Right ventricle myocardium inferior (tissue), 1 donor: ENCODE results near the gene ZNF511. TPM values are rescaled to one million over a fixed set of nuclear protein-coding genes. Genes with fewer than 3 reads are reported as not detected.
A peak's percentile ranks its signal among the peaks of the same experiment; 100 is the strongest.
"Not testable (repeated sequence)": the region's sequence is repeated elsewhere in the genome, so short reads cannot be mapped to it uniquely, and the experiment has no call there.

Experiments used
- ATAC-seq: fragments of 200-7000 bp; cut with Tn5 transposase; one replicate; pipeline ENCODE4 v1.9.1; 2020; ENCODE audit warnings: mild to moderate bottlenecking, moderate library complexity
- DNase-seq: peaks from one replicate; pipeline ENCODE4 v3.0.0; 2021; ENCODE audit errors: missing footprints
- intact Hi-C: fragments of 100-400 bp; cut with DNase I; formaldehyde crosslinking; loops from one replicate; pipeline ENCODE4 v1.11.0; 2022
- total RNA-seq: library from RNA; stranded (reverse); fragmentation: NEBNext Ultra II Directional; extraction: Animal tissue kit (Norgen Biotek cat#: 25700); gene quantifications from one replicate; pipeline ENCODE4 v1.2.1, GENCODE V29; 2021
- donor health status: DM: no; HTN: yes; CAD: no; lungs with severe emphysema.

Gene ZNF511
- total RNA-seq, 1 donor from 2014 or later, result 39.4 TPM

- intact Hi-C loops, result loop anchor here (5.0 kb wide), 1 partner anchor 47 kb away; no protein-coding TSS in a partner anchor
- DNase-seq (peak; percentile 97), ATAC-seq (peak; percentile 97)
Observed at GRCh38 chr10:133309100-133309719, 496 bp downstream of the ZNF511 start.

GRCh38 chr10:133309720-133310398 is 1.1 kb downstream of the ZNF511 start:
- intact Hi-C loops, result loop anchor here (5.0 kb wide), 1 partner anchor 48 kb away; no protein-coding TSS in a partner anchor
- no peak for ATAC-seq
- no peak for DNase-seq

- intact Hi-C loops, result no loop called here
- DNase-seq, result no peak
- no peak for ATAC-seq
Observed at GRCh38 chr10:133310399-133310755, 1.7 kb downstream of the ZNF511 start.

DNA sequence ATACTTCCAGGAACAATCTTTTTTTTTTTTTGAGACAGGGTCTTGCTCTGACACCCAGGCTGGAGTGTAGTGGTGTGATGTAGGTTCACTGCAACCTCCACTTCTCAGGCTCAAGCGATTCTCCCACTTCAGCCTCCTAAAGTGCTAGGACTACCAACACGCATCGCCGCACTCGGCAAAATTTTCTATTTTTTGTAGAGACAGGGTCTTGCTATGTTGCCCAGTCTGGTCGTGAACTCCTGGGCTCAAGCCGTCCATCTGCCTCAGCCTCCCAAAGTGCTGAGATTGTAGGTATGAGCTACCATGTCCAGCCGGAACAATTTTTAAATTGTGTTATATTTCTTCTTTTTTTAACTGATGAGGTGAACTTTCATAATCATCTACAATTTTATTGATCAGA is 2.1 kb downstream of the ZNF511 start:
- ATAC-seq, result no peak
- intact Hi-C loops, result no loop called here

GRCh38 chr10:133311570-133311969 is 2.9 kb downstream of the ZNF511 start:
- intact Hi-C loops, result no loop called here
- ATAC-seq (no peak), DNase-seq (no peak)

More for the DNA sequence above, 2.1 kb downstream of the ZNF511 start:
- DNase-seq, result no peak

GRCh38 chr10:133312016-133312768 is 3.5 kb downstream of the ZNF511 start:
- DNase-seq, result no peak
- no peak for ATAC-seq

DNA sequence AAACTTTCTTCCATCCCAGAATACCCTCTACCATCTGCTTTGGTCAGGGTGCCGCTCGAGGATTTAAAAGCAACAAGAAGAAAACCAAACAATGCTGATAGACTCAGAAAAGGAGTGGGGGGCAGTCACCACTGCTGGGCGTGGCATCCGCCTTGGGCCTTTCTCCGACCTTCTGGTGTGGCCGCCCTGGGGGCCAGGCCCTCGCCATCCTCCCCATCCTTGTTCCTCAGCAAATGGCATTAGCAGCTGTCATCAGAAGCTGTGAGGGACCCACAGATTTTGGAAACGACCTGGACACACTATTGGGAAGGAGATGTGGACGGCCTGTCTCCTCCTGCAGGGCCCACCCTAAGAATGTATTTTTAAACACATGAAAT is 4.0 kb downstream of the ZNF511 start:
- intact Hi-C loops, result no loop called here
- DNase-seq, result no peak
- no peak for ATAC-seq

More at GRCh38 chr10:133312016-133312768, 3.5 kb downstream of the ZNF511 start:
- intact Hi-C loops, result no loop called here

DNA sequence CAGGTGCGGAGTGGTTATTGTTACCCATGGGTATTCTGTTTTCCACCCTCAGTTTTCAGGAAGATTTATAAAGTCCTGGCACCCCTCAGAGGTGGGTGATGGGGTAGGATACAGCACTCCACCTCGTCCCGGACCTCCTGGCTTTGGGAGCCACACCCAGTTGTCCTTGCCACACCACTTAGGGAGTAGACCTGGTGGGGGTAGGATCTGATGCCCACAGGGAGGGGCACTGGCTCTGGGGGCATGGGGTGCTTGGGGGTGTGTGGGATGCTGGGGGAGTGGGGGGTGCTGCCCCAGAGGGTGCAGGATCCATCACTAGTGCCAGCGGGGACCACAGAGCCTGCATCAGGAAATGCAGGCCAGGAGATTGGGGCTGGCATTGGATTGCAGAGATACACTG is 4.5 kb downstream of the ZNF511 start:
- intact Hi-C loops, result no loop called here
- DNase-seq (no peak), ATAC-seq (no peak)

DNA sequence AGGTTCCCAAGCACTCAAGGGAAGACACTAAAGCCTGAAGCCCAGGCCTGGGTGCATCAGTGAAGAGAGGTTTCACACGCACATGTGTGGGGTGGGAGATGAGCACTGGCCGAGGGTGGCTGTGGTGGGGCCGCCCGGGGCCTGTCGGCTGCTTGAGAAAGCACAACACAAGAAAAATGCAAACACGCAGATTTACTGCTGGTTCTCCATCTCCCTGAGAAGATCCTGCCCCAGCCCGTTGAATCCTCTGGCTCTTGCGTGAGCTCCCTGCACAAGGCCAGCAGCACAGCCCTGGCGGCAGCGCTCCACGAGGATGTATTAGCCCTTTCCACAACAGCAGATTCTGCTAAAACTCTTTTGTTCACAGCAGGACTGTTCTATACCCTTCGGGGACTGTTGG is 6.2 kb downstream of the ZNF511 start:
- ATAC-seq (no peak), DNase-seq (no peak)
- intact Hi-C loops, result no loop called here

- intact Hi-C loops, result no loop called here
- DNase-seq (no peak), ATAC-seq (no peak)
Observed at GRCh38 chr10:133315847-133316246, 7.1 kb downstream of the ZNF511 start.

- DNase-seq (no peak), ATAC-seq (no peak)
- intact Hi-C loops, result no loop called here
Observed at GRCh38 chr10:133316266-133316665, 7.6 kb downstream of the ZNF511 start.

DNA sequence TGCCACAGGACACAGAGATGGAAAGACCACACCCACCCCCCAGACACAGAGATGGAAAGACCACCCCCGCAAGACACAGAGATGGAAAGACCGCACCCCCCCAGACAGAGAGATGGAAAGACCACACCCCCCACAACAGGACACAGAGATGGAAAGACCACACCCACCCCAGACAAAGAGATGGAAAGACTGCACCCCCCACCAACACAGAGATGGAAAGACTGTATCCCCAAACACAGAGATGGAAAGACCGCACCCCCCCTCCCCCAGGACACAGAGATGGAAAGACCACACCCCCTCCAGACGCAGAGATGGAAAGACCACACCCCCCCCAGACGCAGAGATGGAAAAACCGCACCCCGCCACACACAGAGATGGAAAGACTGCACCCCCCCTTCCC is 8.0 kb downstream of the ZNF511 start:
- ATAC-seq (no peak), DNase-seq (no peak)
- intact Hi-C loops, result no loop called here

- intact Hi-C loops, result no loop called here
- DNase-seq, result peak; percentile 80
- ATAC-seq, result peak; percentile 88
Observed at GRCh38 chr10:133318494-133319127, 9.9 kb downstream of the ZNF511 start.

DNA sequence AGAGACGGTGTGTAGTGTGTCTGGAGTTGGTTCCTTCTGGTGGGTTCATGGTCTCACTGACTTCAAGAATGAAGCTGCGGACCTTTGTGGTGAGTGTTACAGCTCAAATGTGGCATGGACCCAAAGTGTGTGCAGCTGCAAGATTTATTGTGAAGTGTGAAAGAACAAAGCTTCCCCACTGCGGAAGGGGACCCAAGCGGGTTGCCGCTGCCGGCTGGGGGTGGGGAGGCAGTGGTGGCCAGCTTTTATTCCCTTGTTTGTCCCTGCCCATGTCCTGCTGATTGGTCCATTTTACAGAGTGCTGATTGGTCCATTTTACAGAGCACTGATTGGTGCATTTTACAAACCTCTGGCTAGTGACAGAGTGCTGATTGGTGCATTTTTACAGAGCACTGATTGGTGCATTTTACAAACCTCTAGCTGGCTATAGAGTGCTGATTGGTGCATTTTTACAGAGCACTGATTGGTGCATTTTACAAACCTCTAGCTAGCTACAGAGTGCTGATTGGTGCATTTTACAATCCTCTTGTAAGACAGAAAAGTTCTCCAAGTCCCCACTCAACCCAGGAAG is 12.2 kb downstream of the ZNF511 start:
- DNase-seq, ATAC-seq: not testable (repeated sequence)
- intact Hi-C loops, result loop anchor here (10.0 kb wide), 1 partner anchor 486 kb away; no protein-coding TSS in a partner anchor

DNA sequence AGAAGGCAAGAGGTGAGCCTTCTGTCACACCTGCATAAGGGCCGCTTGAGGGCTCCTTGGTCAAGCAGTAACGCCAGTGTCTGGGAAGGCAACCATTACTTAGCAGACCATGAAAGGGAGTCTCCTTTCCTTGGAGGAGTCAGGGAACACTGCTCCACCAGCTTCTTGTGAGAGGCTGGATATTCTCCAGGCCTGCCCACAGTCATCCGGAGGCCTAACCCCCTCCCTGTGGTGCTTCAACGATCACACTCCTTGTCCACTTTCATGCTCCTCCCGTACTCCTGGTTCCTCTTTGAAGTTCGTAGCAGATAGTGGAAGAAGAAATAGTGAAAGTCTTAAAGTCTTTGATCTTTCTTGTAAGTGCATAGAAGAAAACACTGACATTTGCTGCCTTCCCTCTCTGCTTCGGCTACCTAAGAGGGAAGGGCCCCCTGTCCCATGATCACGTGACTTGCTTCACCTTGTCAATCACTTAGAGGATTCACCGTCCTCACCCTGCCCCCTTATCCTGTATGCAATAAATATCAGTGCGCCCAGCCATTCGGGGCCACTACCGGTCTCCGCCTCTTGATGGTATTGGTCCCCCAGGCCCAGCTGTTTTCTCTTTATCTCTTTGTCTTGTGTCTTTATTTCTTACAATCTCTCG is 13.5 kb downstream of the ZNF511 start:
- ATAC-seq, DNase-seq: not testable (repeated sequence)
- intact Hi-C loops, result loop anchor here (10.0 kb wide), 1 partner anchor 487 kb away; no protein-coding TSS in a partner anchor

DNA sequence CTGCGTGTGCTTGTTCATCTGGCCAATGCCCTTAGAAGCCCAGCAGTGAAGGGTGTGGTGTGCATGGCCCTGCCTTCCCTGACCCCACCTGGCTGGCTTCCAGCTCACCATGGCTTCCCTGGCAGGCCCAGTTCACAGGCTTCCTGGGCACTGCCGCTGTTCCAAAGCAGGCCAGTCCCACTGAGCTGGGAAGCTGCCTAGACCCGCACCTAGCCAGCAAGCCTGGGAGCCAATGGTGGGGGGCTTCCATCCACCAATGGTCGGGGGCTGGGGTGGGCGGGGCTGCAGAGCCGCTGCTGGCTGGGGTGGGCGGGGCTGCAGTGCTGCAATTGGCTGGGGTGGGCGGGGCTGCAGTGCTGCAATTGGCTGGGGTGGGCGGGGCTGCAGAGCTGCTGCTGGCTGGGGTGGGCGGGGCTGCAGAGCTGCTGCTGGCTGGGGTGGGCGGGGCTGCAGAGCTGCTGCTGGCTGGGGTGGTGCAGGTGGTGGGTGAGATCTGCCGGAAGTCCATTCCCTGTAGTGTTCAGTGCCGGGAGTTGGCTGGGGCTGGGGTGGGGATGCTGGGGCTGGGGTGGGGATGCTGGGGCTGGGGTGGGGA is 15.6 kb downstream of the ZNF511 start:
- peak; percentile 61 for ATAC-seq
- intact Hi-C loops, result loop anchor here (10.0 kb wide), 1 partner anchor 489 kb away; no protein-coding TSS in a partner anchor
- no peak for DNase-seq

DNA sequence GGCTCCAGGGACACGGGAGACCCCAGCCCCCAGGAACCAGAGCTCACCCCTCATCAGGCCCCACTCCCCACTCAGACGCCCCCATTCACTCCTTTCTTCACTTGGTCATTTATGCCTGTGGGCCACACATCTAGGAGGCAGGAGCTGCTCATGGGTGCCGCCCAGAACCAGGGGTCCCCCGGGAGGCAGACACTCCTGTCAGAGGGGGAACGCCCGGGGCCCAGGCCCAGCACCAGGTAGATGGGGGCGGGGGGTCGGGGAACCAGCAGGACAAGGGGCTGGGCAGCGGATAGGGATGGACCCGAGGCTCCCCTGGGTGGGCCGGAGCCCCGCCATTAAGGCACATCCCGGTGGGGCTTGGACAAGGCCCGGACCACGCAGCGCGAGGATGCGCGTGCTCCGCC is 16.1 kb downstream of the ZNF511 start:
- intact Hi-C loops, result loop anchor here (5.0 to 10.0 kb wide), 2 partner anchors 282 to 490 kb away; no protein-coding TSS in a partner anchor
- ATAC-seq (no peak), DNase-seq (no peak)
